NCI-H446 treated with DMSO at 0.1 percent for 48 hours (cell line): ENCODE measurements around the gene EGFR.

ENCODE experiments used
- DNase-seq: peaks from one replicate; lab custom pipeline; 2025; lab: John Stamatoyannopoulos, UW

Gene EGFR

DNA sequence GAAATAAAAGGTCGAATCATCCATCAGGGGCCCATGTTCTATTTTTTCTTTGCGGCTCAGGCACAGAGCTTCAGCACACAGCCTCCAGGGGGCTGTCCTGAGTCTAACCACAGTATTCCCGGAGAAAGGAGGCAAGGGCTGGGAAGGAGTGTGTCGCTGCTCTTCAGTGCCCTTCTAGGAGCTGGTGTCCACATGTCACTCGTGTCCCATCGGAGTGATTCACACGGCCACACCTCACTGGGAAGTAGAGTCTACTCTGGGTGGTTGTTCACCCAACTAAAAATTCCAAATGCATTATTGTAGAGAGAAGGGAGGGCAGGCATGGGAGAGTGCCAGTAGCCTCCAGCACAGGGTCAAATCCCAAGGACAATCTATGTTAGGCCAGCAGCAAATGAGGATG, 231.5 kb downstream of the EGFR start:
- DNase-seq: no peak

GRCh38 chr7:55251313-55251712, 232.5 kb downstream of the EGFR start:
- no peak for DNase-seq

GRCh38 chr7:55251911-55252310, 233.1 kb downstream of the EGFR start:
- no peak for DNase-seq

DNA sequence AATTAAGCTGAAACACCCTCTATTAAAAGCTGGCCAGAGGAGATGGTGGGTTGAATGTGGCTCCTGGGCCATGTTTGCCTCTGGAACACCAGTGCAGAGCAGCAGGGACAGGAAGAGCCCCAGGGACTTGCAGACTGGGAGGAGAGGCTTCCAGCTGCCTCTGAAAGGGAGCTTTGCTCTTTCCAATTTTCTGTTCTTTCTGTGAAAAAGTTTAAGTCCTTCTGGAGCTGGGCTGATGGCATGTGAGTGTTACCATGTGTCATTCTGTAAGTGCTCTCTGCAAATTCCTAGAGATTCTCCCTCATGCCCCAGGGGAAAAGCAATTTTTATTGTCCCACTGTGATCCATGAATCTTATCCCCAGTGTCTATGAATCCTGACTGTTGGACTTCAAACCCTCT, 233.6 kb downstream of the EGFR start:
- no peak for DNase-seq

DNA sequence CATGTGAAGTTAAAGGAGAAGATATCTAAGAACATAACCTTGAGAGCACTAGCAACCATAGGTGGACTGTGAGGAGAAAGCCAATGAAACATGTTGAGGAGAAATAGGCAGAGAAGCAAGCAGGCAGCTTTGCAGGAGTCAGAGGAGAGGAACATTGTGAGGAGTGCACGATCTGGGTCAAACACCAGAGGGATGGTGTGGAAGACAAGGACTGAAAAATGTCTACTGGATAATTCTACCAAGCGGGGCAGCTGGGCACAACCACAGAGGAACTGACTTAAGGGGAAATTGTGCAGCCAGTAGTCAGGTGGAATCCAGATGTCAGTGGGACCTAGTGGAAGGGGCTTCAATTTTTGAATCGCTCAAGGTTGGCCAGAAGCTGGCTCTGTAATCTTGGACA, 234.4 kb downstream of the EGFR start:
- DNase-seq: no peak

DNA sequence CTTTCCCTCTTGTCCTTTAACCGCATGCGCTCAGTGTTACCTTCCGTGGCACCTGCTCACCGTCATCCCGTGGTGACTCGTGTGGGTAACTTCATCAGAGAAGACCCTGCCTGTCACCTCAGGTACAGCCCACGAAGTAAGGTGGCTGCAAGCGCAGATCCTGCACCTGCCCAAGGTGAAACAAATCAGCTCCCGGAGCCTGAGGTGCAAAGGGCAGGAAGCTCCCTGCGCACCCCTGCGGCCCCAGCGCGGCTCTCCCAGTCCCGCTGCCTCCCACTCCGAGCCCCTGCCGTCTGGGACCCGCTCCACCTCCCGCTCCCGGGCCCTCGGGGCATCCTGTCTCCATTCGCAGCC, 235.4 kb downstream of the EGFR start:
- no peak for DNase-seq

DNA sequence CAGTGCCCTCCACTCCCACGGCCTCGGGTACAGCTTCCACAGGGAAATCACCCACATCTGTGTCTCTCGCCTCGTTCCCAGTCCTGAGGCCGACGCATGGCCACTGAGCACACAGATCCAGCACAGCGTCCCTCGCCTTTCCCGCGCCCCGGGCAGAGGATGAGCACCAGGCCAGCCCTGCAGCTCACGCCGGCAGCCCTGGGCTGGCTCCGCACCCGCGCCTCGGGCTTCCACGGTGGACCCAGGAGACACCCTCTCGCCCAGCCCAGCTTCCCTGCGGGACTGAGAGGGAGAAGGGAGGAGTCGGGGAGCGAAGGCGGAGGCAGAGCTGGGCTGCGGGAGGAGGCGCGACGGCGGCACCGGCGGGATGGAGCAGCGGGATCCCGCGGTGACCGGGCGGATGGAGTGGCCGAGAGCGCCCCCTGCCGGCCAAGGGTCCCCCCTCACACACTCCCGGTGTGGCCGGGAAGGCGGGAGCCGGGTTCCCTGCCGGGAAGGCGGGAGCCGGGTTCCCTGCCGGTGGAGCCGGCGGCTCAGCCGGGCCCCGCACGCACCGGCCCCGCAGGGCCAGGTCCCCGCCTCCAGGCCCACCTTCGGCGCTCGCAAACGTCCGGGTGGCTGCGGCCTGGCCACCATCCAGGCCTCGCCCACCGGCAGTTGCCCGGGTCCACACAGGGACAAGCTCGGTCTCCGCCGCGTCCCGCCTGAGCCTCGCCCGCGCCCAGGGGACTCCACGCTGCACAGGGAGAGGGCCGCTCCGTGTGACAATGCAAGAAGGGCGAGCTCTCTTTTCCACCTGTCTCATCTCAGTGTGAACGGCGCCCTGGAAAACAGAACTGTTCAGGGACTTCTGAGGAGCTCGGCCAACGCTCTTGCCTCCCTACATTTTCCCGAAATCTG, 236.0 kb downstream of the EGFR start:
- peak; percentile 25 for DNase-seq

DNA sequence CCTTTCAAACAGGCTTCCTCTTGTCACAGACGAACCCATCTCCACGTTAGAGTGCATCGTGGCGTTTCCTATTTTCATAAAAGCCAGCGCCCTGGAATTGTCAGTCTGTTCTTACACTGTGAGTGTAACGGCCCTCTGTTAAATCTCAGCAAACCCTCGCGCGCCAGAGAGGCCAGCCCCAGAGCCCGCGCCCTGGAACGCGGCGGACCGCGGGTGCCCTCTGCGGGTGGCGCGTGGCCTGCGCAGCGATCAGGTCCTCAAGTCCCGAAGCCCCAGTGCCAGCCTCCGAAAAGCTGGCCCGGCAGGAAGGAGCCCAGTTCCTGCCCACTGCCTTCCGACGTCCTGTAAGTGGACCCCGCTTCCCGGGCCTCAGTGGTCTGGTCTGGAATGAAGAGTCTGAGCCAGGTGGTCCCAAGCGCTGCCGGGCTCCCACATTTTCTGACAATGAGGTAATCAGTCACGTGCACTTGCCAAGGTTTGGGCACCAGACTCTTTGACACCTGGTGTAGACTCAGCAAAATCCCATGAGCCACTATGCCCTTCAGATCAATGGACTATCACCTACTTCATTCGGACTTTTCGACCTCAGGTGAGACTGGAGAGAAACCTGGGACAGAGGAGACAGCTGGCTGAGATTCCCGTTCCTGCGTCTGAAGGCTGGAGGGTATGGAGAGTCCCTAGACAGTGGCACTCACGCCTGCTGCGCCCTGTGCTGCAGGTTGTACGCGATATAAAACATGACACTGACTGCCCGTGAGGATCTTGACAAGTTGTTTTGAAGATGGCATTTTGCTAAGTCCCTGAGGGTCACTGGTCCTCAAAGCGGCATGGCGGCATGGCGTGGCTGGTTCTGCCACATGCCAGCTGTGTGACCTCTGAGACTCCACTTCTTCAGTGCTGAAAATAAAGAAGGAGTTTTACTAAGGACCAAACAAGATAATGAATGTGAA, 237.0 kb downstream of the EGFR start:
- peak; percentile 14 for DNase-seq

- no peak for DNase-seq
These were observed 239.8 kb downstream of the EGFR start for GRCh38 chr7:55258631-55259030.

DNA sequence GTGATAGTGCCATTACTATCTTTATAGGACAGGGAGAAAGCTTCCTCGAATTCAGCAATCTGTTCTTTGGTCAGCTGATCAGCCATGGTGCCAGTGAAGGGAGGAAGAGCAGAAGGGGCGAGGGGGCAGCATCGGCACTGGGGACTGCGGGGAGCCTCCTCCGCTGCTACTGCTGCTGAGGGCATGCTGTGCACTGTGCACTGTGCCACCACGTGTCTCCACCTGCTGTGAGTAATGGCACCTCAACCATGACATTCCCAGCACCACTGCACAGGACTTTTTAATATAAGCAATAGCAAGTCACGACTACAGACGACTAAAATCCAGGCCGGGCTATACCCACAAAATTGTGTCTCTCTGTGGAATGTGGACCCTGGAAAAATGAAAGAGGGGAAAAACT, 241.4 kb downstream of the EGFR start:
- no peak for DNase-seq

DNA sequence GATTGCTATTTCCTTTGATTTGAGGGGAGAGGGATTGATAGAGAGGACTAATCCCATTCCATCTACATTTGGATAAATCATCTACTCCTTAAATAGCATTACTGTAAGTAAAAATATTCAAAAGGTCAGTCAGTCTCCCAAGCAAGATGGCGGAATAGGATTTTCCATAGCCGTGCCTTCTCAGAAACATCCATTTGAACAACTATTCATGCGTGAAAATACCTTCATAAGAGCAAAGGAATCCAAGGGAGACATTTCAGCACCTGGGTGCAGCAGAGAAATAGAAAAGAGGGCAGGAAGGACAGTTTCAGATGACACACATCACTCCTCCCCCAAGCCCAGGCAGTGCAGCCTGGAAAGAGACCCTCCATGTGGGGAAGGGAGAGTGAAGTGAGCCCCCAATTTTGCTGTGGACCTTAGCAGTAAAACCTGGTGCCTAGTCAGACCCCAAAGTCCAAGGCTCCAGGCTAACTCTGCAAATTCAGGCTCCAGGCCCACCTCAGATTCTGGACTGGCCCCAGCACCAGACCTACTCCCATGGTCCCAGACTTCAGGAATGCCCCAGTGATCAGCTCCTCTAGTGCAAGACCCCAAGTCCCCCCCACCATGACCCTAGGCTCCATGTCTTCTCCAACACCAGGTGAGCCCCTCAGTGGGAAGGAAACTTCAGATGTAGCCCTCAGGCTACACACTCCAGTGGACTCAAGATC, 242.0 kb downstream of the EGFR start:
- DNase-seq: no peak
